Measurements from ENCODE around the gene LTA. TPM values are rescaled to one million over a fixed set of nuclear protein-coding genes. Genes with fewer than 3 reads are reported as not detected.

The LTA gene
- total and polyA plus RNA-seq, 9 donors = 0.17 to 1.3 (median 0.30) TPM; not detected in 5

GRCh38 chr6:31531771-31532643 is 40.1 kb upstream of the LTA start:
- H3K27me3 ChIP-seq = no peaks in the 10 kb centered on the region
- H3K4me3 ChIP-seq = no peak overlapping the region
- intact Hi-C loops (cut with DNase I) = no loop called here
- no peaks in the 10 kb centered on the region for H3K9me3 ChIP-seq
- TF ChIP-seq CTCF (IDR thresholded peaks at IDR 0.05) (no peak), POLR2A (IDR thresholded peaks at IDR 0.05) (no peak), EP300 (IDR thresholded peaks at IDR 0.05) (no peak)
- H3K4me1 ChIP-seq (ENCODE audit: insufficient read depth) = peaks cover 3% of the 10 kb centered on the region
- H3K36me3 ChIP-seq = no peaks in the 10 kb centered on the region
- DNase-seq = no peak
- no peak overlapping the region for H3K27ac ChIP-seq
- WGBS, 3 donors = 64 to 70% (median 65%) methylated on average over 9 of the region's 9 CpGs

- H3K36me3 ChIP-seq = no peaks in the 10 kb centered on the region
Measured at GRCh38 chr6:31532644-31533454, 39.2 kb upstream of the LTA start.

GRCh38 chr6:31533455-31533841 is 38.6 kb upstream of the LTA start:
- H3K27ac ChIP-seq = no peak overlapping the region
- intact Hi-C loops (cut with DNase I) = no loop called here
- H3K9me3 ChIP-seq = no peaks in the 10 kb centered on the region
- no peak overlapping the region for H3K4me3 ChIP-seq
- no peaks in the 10 kb centered on the region for H3K36me3 ChIP-seq
- peaks cover 3% of the 10 kb centered on the region for H3K4me1 ChIP-seq (ENCODE audit: insufficient read depth)
- 71 to 84% (median 79%) methylated on average over 1 of the region's 1 CpG for WGBS, 3 donors
- H3K27me3 ChIP-seq = no peaks in the 10 kb centered on the region
- TF ChIP-seq CTCF (IDR thresholded peaks at IDR 0.05) = no peak
- TF ChIP-seq EP300 (IDR thresholded peaks at IDR 0.05) = no peak
- no peak for TF ChIP-seq POLR2A (IDR thresholded peaks at IDR 0.05)
- DNase-seq = no peak

More at GRCh38 chr6:31532644-31533454, 39.2 kb upstream of the LTA start:
- Histone ChIP-seq H3K27ac (no peak overlapping the region), H3K27me3 (no peaks in the 10 kb centered on the region), H3K4me1 (ENCODE audit: insufficient read depth) (peaks cover 3% of the 10 kb centered on the region), H3K4me3 (no peak overlapping the region), H3K9me3 (no peaks in the 10 kb centered on the region)
- intact Hi-C loops (cut with DNase I) = no loop called here
- TF ChIP-seq POLR2A (IDR thresholded peaks at IDR 0.05) = no peak
- TF ChIP-seq CTCF (IDR thresholded peaks at IDR 0.05) = no peak
- TF ChIP-seq EP300 (IDR thresholded peaks at IDR 0.05) = no peak
- WGBS, 3 donors = 37 to 57% (median 42%) methylated on average over 9 of the region's 9 CpGs
- DNase-seq = no peak

- no peaks in the 10 kb centered on the region for H3K9me3 ChIP-seq
- H3K4me3 ChIP-seq = no peak overlapping the region
- no peak overlapping the region for H3K27ac ChIP-seq
- peaks cover 4% of the 10 kb centered on the region for H3K4me1 ChIP-seq (ENCODE audit: insufficient read depth)
- TF ChIP-seq POLR2A (IDR thresholded peaks at IDR 0.05) (no peak), CTCF (IDR thresholded peaks at IDR 0.05) (no peak), EP300 (IDR thresholded peaks at IDR 0.05) (no peak)
- no peaks in the 10 kb centered on the region for H3K27me3 ChIP-seq
- DNase-seq = no peak
- H3K36me3 ChIP-seq = no peaks in the 10 kb centered on the region
- 84 to 92% (median 85%) methylated on average over 6 of the region's 6 CpGs for WGBS, 3 donors
- intact Hi-C loops (cut with DNase I) = no loop called here
Measured at GRCh38 chr6:31534011-31534410, 38.1 kb upstream of the LTA start.

Measured in ovary (tissue), 9 donors.